GM12878 (cell line): ENCODE measurements around the gene CEP83.

ENCODE experiments used
- BRCA1 ChIP-seq: IDR thresholded peaks from 2 replicates; pipeline ENCODE4 v1.6.1; 2011; ENCODE audit warnings: low read depth, low read length, improper control_type of control experiment
- CBFB ChIP-seq: IDR thresholded peaks from 2 replicates; pipeline ENCODE4 v1.6.1; 2016; ENCODE audit warnings: antibody characterized with exemption, low read depth
- CEBPZ ChIP-seq: fragments of 150-350 bp; IDR thresholded peaks from 2 replicates; pipeline ENCODE4 v1.6.1; 2016; ENCODE audit warnings: low read depth, low read length
- CTCF ChIP-seq, 3 experiments: IDR thresholded peaks in 2 of 3; conservative IDR thresholded peaks in 1 of 3; 2 replicates each; pipeline ENCODE4 v1.5.1; 2011; ENCODE audit warnings: low read depth in 3 of 3, low read length in 3 of 3, mild to moderate bottlenecking in 3 of 3, control low read depth in 2 of 3, moderate library complexity in 2 of 3, inconsistent platforms in 1 of 3, mixed read lengths in 1 of 3; ENCODE audit not compliant: control insufficient read depth in 2 of 3, insufficient read depth in 1 of 3; ENCODE audit errors: extremely low read depth in 1 of 3
- EZH2 ChIP-seq: IDR thresholded peaks from 2 replicates; pipeline ENCODE4 v1.6.1; 2012; ENCODE audit warnings: low read depth, mild to moderate bottlenecking, control low read depth, inconsistent platforms, low read length, borderline replicate concordance; ENCODE audit not compliant: control insufficient read depth
- NFIC ChIP-seq: IDR thresholded peaks from 2 replicates; pipeline ENCODE4 v1.6.1; 2012; ENCODE audit warnings: low read depth, mild to moderate bottlenecking, inconsistent platforms, low read length, moderate library complexity
- PAX8 ChIP-seq: fragments of 450-650 bp; IDR thresholded peaks from 2 replicates; pipeline ENCODE4 v1.6.1; 2017; ENCODE audit warnings: mild to moderate bottlenecking, moderate library complexity
- POLR2A ChIP-seq: IDR thresholded peaks from 2 replicates; pipeline ENCODE4 v1.6.1; 2011; ENCODE audit warnings: low read depth, mild to moderate bottlenecking, low read length
- POLR2AphosphoS2 ChIP-seq: IDR thresholded peaks from 2 replicates; pipeline ENCODE4 v1.6.1; 2011; ENCODE audit warnings: low read depth, mild to moderate bottlenecking, low read length, improper control_type of control experiment, moderate library complexity
- POU2F2 ChIP-seq: IDR thresholded peaks from 3 replicates; pipeline ENCODE4 v1.6.1; 2011; ENCODE audit warnings: low read depth, mild to moderate bottlenecking, low read length, borderline replicate concordance
- SMAD1 ChIP-seq: fragments of 450-650 bp; IDR thresholded peaks from 2 replicates; pipeline ENCODE4 v1.6.1; 2018; ENCODE audit warnings: mild to moderate bottlenecking, low read depth; ENCODE audit not compliant: partially characterized antibody
- ZBTB4 ChIP-seq: fragments of 450-650 bp; formaldehyde crosslinking; IDR thresholded peaks from 2 replicates; pipeline ENCODE4 v1.4.0; 2022; ENCODE audit warnings: mild to moderate bottlenecking, moderate library complexity
- ZBTB40 ChIP-seq: fragments of 450-650 bp; IDR thresholded peaks from 2 replicates; pipeline ENCODE4 v1.6.1; 2016; ENCODE audit warnings: mild to moderate bottlenecking, moderate library complexity, borderline replicate concordance

- TF ChIP-seq ZBTB40: no peak
- TF ChIP-seq CBFB: no peak
- no peak for TF ChIP-seq POLR2AphosphoS2
- no peak for TF ChIP-seq BRCA1
- no peak for TF ChIP-seq CTCF (IDR thresholded peaks at IDR 0.05 in 2 of 3, conservative IDR thresholded peaks at IDR 0.05 in 1 of 3; ENCODE audit: control insufficient read depth in 2 of 3, extremely low read depth in 1 of 3, insufficient read depth in 1 of 3, low read depth in 3 of 3, low read length in 3 of 3)
- TF ChIP-seq POLR2A: no peak
- TF ChIP-seq CEBPZ: no peak
- TF ChIP-seq POU2F2: no peak
- TF ChIP-seq PAX8: no peak
- no peak for TF ChIP-seq ZBTB4
- no peak for TF ChIP-seq NFIC
- TF ChIP-seq SMAD1: no peak
- no peak for TF ChIP-seq EZH2
These were observed 151.1 kb downstream of the CEP83 start for GRCh38 chr12:94308612-94309011.
